K562 (cell line): ENCODE measurements around the gene NUDT21. TPM values are rescaled to one million over a fixed set of nuclear protein-coding genes. Genes with fewer than 3 reads are reported as not detected.

ENCODE experiments used
- CBX1 ChIP-seq: sonication (generic); IDR thresholded peaks from 2 replicates; pipeline ENCODE4 v1.6.1; 2016; ENCODE audit warnings: antibody characterized with exemption, low read depth, mild to moderate bottlenecking
- CBX2 ChIP-seq: fragments of 200-600 bp; sonication (generic); IDR thresholded peaks from one replicate; pipeline ENCODE4 v1.6.1; 2012; ENCODE audit warnings: mild to moderate bottlenecking, low read length, inconsistent platforms; ENCODE audit not compliant: insufficient read depth, poor library complexity, severe bottlenecking
- CBX3 ChIP-seq, 2 experiments: IDR thresholded peaks; 1 replicate in 1 of 2; 2 replicates in 1 of 2; pipeline ENCODE4 v1.6.1; 2012; ENCODE audit warnings: inconsistent platforms in 2 of 2, low read length in 2 of 2, borderline replicate concordance in 1 of 2, control low read depth in 1 of 2
- DPF2 ChIP-seq: fragments of 450-650 bp; IDR thresholded peaks from 2 replicates; pipeline ENCODE4 v1.6.1; 2016
- ELF2 ChIP-seq: fragments of 250-450 bp; sonication (Bioruptor Pico); IDR thresholded peaks from 2 replicates; pipeline ENCODE4 v1.5.0; 2021; ENCODE audit warnings: mild to moderate bottlenecking
- FOXK1 ChIP-seq: sonication (generic); formaldehyde crosslinking; IDR thresholded peaks from 2 replicates; pipeline ENCODE4 v1.8.0; 2022; ENCODE audit warnings: missing genetic modification reagents, mild to moderate bottlenecking, borderline replicate concordance
- MAFK ChIP-seq: IDR thresholded peaks from 2 replicates; pipeline ENCODE4 v1.6.1; 2011; ENCODE audit warnings: low read length, improper control_type of control experiment
- NR2F6 ChIP-seq: fragments of 450-650 bp; formaldehyde crosslinking; IDR thresholded peaks from 2 replicates; pipeline ENCODE4 v1.4.0; 2020; ENCODE audit warnings: mild to moderate bottlenecking
- PTBP1 ChIP-seq: fragments of 200-400 bp; formaldehyde crosslinking; IDR thresholded peaks from 2 replicates; pipeline ENCODE4 v1.6.1; 2017; ENCODE audit warnings: low read depth, low read length
- RBM14 ChIP-seq: fragments of 200-400 bp; formaldehyde crosslinking; IDR thresholded peaks from 2 replicates; pipeline ENCODE4 v1.6.1; 2018; ENCODE audit warnings: low read depth, mild to moderate bottlenecking, low read length, moderate library complexity, borderline replicate concordance; ENCODE audit not compliant: insufficient read depth
- RBM34 ChIP-seq: fragments of 200-400 bp; formaldehyde crosslinking; IDR thresholded peaks from 2 replicates; pipeline ENCODE4 v1.6.1; 2018; ENCODE audit warnings: low read length, borderline replicate concordance; ENCODE audit not compliant: insufficient read depth
- RNF219 ChIP-seq: fragments of 250-450 bp; sonication (Bioruptor Pico); IDR thresholded peaks from 2 replicates; pipeline ENCODE4 v1.5.0; 2022; ENCODE audit warnings: mild to moderate bottlenecking
- SMAD4 ChIP-seq: fragments of 250-450 bp; sonication (Bioruptor Pico); conservative IDR thresholded peaks from 2 replicates; pipeline ENCODE4 v1.8.0; 2021; ENCODE audit warnings: inconsistent platforms, mild to moderate bottlenecking, moderate library complexity
- SNRNP70 ChIP-seq: fragments of 200-400 bp; formaldehyde crosslinking; optimal IDR thresholded peaks from 2 replicates; pipeline ENCODE3; 2017; ENCODE audit warnings: low read depth, low read length
- SRF ChIP-seq, 2 experiments: fragments of 250-450, 450-650 bp in 1 of 2; sonication (Bioruptor Pico) in 1 of 2; sonication (generic) in 1 of 2; formaldehyde crosslinking; IDR thresholded peaks; 2 replicates each; pipeline versions ENCODE4 v1.5.0 to v1.5.1; 2020 to 2022; ENCODE audit warnings: mild to moderate bottlenecking in 1 of 2, missing genetic modification reagents in 1 of 2
- YY1 ChIP-seq, 3 experiments: IDR thresholded peaks; 2 replicates each; pipeline ENCODE4 v1.6.1; 2011; ENCODE audit warnings: low read length in 2 of 3, mild to moderate bottlenecking in 2 of 3, moderate library complexity in 2 of 3, borderline replicate concordance in 1 of 3, control low read depth in 1 of 3, low read depth in 1 of 3; ENCODE audit not compliant: insufficient read depth in 3 of 3, insufficient replicate concordance in 2 of 3, control insufficient read depth in 1 of 3, insufficient read length in 1 of 3; ENCODE audit errors: extremely low read depth in 1 of 3
- ZFP91 ChIP-seq: sonication (generic); formaldehyde crosslinking; IDR thresholded peaks from 2 replicates; pipeline ENCODE4 v1.8.0; 2022; ENCODE audit warnings: mild to moderate bottlenecking, missing genetic modification reagents
- ZFPM2 ChIP-seq: fragments of 250-450 bp; sonication (Bioruptor Pico); IDR thresholded peaks from 2 replicates; pipeline ENCODE4 v1.5.1; 2022; ENCODE audit warnings: mild to moderate bottlenecking
- ZNF212 ChIP-seq: fragments of 450-650 bp; formaldehyde crosslinking; IDR thresholded peaks from 2 replicates; pipeline ENCODE4 v1.4.0; 2020; ENCODE audit warnings: mild to moderate bottlenecking
- ZNF263 ChIP-seq: sonication (generic); formaldehyde crosslinking; IDR thresholded peaks from 2 replicates; pipeline ENCODE4 v1.8.0; 2022; ENCODE audit warnings: mild to moderate bottlenecking, missing genetic modification reagents, borderline replicate concordance
- ZNF311 ChIP-seq: fragments of 250-450 bp; sonication (Bioruptor Pico); IDR thresholded peaks from 2 replicates; pipeline ENCODE4 v1.4.0; 2020; ENCODE audit warnings: mild to moderate bottlenecking, moderate library complexity
- ZNF644 ChIP-seq: fragments of 200-800 bp; sonication (Bioruptor generic); IDR thresholded peaks from 2 replicates; pipeline ENCODE4 v1.6.1; 2016; ENCODE audit warnings: low read depth, missing genetic modification characterization, missing compliant biosample characterization
- ZNF655 ChIP-seq: fragments of 250-450 bp; sonication (Bioruptor Pico); IDR thresholded peaks from 2 replicates; pipeline ENCODE4 v1.5.0; 2021
- polyA plus RNA-seq, 8 experiments: library from polyadenylated mRNA; depleted of rRNA in 4 of 8; stranded (reverse) in 5 of 8; unstranded in 3 of 8; fragments of >200 nt; fragmentation: Nextera tagmentation in 2 of 8; fragmentation: Illumina TruSeq in 1 of 8; extraction: Ambion mirVana in 2 of 8; extraction: Trizol in 1 of 8; gene quantifications; 2 replicates each; pipeline versions ENCODE4 v1.2.1 to v1.2.3, GENCODE V29; 2011 to 2014; ENCODE audit warnings: inconsistent platforms in 1 of 8, missing spikeins in 1 of 8
- total RNA-seq, 7 experiments: library from RNA; depleted of rRNA in 6 of 7; stranded (reverse); fragments of >200 nt in 6 of 7; fragmentation: Illumina TruSeq in 2 of 7; extraction: Trizol in 2 of 7; gene quantifications; 2 replicates each; pipeline versions ENCODE4 v1.2.1 to v1.2.3, GENCODE V29; 2011 to 2021; ENCODE audit warnings: low replicate concordance in 1 of 7

NUDT21 gene
- total and polyA plus RNA-seq, 9 of the 15 experiments (the other 6 are each of a cell fraction or from before 2014, with no cell fraction given), result 62.4 to 218 (median 121) TPM

GRCh38 chr16:56450986-56451752 is at the start of gene NUDT21, which contains the start of gene OGFOD1 (continued):
- TF ChIP-seq RBM14 (no peak), PTBP1 (no peak), ZNF212 (CRISPR knock-in tag) (no peak), ZNF644 (tag) (no peak), YY1 (IDR thresholded peaks at IDR 0.05; ENCODE audit: borderline replicate concordance in 1 of 3, control insufficient read depth in 1 of 3, extremely low read depth in 1 of 3, insufficient read depth in 3 of 3, insufficient read length in 1 of 3, insufficient replicate concordance in 2 of 3, low read depth in 1 of 3, low read length in 2 of 3) (peak; percentile 73 to 96 (median 91)), SMAD4 (0 out of 2 replicates have a peak, but pooled peaks have one; percentile 24), CBX2 (no peak), ZNF311 (CRISPR knock-in tag) (no peak), MAFK (no peak), ZFPM2 (CRISPR knock-in tag) (no peak), NR2F6 (CRISPR knock-in tag) (no peak), CBX1 (no peak), ELF2 (CRISPR knock-in tag) (no peak), RNF219 (CRISPR knock-in tag) (no peak), SRF (CRISPR knock-in tag; IDR thresholded peaks at IDR 0.05) (no peak), FOXK1 (CRISPR knock-in tag) (peak; percentile 79; the same call in 1 of the 2 replicates), ZNF263 (CRISPR knock-in tag) (no peak), ZNF655 (no peak), SNRNP70 (no peak), CBX3 (IDR thresholded peaks at IDR 0.05; ENCODE audit: borderline replicate concordance in 1 of 2, low read length in 2 of 2) (peak in 1 of 2 experiments; percentile 55; a peak in 1 of 3 replicates), ZFP91 (CRISPR knock-in tag) (no peak), RBM34 (no peak), DPF2 (no peak)
